GM21526 (cell line): ENCODE measurements around the gene PTPRN2.

Experiments
- ATAC-seq: cut with Tn5 transposase; IDR thresholded peaks from one replicate; pipeline ENCODE4 v1.9.1; 2021; ENCODE audit warnings: moderate library complexity; ENCODE audit not compliant: unreplicated experiment, low FRiP score

PTPRN2 gene

GRCh38 chr7:157656195-157656769 is 931.3 kb downstream of the PTPRN2 start:
- ATAC-seq, result no peak

DNA sequence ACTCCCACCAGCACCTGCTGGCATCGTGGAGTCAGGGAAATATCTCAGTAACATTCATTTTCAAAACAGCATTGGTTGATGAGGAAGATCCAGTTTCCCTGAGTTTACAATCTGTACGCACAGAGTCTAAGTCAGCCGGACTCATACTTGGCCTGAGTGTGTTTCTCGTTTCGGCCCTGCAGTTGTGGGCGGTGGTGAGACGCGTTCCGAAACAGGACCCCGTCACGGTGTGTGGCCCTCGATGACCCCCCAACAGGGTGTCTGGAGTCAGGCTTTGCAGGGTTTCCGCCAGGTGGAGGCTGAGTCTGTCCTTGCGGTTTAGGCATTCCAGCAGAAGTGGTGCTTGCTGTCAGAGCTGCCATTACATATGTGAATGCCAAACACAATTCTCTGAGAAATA is 933.3 kb downstream of the PTPRN2 start:
- ATAC-seq, result no peak

GRCh38 chr7:157653827-157654207 is 933.8 kb downstream of the PTPRN2 start:
- no peak for ATAC-seq

DNA sequence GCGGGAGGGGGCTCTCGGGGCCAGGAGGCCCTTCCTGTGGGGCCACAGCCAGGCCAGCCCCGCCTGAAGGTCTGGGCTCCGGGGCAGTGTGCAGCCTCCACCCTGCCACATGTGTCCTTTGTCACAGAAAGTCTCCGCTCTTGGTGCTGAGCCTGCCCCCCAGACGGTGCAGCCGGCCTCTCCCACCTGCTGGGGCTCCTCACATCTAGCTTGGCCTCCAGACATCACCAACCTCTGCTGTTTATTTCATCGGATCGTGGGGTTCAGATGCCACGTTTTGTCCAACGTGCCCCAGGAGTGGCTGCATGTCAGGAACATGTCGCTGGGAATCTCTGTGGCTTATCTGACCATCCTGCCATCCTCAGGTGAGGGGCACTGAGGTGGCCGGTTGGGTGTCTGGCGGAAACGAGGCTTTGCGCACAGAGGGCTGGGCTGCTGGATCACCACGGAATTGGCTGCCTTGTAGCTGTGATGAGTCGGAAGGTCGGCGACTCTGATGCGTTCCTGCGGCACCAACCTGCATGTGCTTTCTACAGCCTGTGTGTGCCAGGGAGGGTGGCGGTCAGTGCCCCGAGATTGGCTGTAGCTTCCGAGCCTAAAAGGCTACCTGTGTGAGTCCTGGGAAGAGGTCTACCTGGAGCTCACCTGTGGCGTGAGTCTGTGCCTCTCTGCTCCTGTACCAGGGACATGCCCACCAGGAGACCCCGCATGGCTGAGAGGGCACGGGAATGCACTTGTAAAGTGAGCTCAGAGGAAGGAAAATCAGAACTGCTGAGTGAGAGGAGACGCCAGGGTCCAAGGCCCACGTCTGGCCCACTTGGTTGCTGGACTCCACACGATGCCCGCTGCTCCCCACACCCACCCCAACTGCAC is 934.4 kb downstream of the PTPRN2 start:
- no peak for ATAC-seq

- no peak for ATAC-seq
These were observed 935.3 kb downstream of the PTPRN2 start for GRCh38 chr7:157652161-157652953.

GRCh38 chr7:157651366-157652160 is 936.1 kb downstream of the PTPRN2 start:
- no peak for ATAC-seq

DNA sequence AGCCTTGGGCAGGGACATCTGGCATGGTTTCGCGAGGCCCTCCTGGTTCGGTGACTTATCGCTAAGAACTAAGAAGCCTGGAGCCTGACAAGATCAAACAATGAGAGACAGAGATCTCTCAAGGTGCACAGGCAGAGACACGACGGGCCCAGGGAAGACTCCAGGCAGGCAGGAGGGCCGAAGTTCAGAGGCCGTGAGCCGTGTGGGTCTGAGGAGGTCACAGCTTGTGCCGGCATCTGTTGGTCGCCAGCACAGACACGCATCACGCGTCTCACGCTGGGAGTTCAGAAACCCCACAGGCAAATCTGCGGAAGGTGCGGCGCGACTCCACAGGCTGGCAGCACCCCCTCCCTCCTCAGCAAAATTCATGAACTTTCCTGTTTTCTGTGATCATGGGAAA is 936.8 kb downstream of the PTPRN2 start:
- no peak for ATAC-seq

DNA sequence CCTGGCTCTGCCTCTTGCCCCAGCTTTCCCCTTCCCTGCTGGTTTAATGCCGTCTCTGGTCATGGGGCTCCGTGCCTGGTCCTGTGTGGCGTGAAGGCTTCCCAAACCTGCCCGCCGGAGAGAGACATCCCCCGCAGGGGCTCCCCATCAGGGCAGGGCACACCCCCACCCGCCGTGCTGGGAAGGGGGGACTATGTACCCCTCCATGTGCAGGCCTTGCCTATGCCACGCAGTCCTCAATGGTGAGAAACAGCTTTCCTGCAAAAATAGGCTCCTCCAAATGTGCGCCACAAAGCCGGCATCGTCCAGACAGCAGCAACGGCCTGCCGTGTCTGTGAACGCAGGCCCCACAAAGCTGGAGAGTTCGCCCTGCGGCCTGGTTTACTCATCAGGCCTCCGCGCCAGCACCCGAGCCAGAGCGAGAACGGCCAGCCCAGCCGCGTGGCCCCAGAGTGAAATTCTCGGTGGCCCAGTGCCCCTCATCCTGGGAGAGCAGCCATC is 937.4 kb downstream of the PTPRN2 start:
- no peak for ATAC-seq

- ATAC-seq, result no peak
These were observed 941.1 kb downstream of the PTPRN2 start for GRCh38 chr7:157646551-157646950.

- no peak for ATAC-seq
These were observed 942.1 kb downstream of the PTPRN2 start for GRCh38 chr7:157645539-157645938.

DNA sequence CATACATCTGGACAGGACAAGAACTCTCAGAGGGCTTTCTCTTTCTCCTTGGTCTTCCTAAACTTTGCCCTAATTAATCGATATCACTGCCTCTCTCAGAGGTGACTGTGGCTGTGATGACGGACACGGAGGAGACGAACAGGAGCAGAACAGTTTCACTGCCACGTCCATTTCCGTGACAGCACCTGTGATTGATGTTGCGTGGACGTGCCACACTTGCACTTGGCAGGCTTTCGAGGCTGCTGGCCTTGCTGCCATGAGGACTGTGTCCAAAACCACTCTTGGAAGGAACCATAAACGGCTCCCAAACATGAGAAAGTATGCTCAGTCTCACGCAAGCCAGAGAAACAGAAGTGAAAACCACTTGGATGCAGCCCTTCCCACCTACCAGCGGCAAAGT is 942.7 kb downstream of the PTPRN2 start:
- ATAC-seq, result no peak

DNA sequence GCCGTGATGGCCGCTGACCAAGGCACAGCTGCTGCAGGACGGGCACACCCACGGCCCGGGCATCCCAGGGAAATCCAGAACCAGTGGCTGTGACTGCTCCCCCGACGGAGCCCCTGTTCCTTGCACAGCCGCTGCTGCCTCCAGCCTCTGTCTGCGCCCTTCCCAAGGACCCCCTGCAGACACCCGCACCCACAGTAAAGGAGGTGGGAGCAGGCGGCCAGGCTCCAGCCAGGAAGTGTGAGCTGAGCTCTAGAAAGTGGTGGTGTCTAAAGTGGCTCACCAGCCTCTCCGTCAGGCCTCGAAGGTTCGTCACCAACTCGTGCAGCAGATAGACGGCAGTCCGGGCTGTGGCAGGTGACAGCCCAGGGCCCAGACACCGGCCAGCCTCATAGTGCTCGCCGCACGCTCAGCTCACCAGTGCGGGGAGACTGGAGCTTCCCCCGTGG is 944.1 kb downstream of the PTPRN2 start:
- no peak for ATAC-seq

- no peak for ATAC-seq
These were observed 945.8 kb downstream of the PTPRN2 start for GRCh38 chr7:157641866-157642265.

DNA sequence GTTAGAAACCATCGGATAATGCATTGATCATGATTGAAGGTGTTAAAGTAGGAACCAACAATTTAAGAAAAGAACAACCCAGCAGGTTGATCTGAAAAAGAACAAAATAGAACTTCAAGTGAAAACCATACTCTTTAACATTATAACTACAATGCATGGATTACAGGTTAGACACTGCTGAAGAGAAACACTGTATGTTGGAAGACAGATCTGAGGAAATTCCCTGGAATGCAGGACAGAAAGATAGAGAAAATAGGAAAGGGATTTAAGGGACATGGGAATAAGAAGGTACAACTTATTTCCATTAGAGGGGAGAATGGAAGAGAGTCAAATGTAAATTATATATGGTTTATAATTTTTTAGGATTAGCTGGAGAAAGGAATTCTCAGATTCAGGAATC is 947.5 kb downstream of the PTPRN2 start:
- no peak for ATAC-seq

- ATAC-seq, result no peak
These were observed 949.1 kb downstream of the PTPRN2 start for GRCh38 chr7:157638563-157638962.

GRCh38 chr7:157637216-157637949 is 950.2 kb downstream of the PTPRN2 start:
- no peak for ATAC-seq

DNA sequence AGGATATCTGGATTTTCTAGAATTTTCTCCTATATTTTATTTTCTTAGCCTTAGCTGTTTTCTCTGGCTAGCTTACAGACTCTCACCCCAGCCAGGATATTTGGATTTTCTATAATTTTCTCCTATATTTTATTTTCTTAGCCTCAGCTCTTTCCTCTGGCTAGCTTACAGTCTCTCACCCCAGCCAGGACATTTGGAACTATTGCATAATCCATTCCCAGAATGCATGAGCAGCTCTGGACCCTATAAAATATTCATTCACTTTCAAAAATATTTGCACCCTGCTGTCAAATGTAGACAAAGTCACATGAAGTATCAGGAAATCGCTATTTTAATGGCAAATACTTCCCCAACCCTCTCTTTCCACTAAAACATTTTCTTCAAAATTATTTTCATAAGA is 952.0 kb downstream of the PTPRN2 start:
- no peak for ATAC-seq

GRCh38 chr7:157635148-157635500 is 952.5 kb downstream of the PTPRN2 start:
- no peak for ATAC-seq

DNA sequence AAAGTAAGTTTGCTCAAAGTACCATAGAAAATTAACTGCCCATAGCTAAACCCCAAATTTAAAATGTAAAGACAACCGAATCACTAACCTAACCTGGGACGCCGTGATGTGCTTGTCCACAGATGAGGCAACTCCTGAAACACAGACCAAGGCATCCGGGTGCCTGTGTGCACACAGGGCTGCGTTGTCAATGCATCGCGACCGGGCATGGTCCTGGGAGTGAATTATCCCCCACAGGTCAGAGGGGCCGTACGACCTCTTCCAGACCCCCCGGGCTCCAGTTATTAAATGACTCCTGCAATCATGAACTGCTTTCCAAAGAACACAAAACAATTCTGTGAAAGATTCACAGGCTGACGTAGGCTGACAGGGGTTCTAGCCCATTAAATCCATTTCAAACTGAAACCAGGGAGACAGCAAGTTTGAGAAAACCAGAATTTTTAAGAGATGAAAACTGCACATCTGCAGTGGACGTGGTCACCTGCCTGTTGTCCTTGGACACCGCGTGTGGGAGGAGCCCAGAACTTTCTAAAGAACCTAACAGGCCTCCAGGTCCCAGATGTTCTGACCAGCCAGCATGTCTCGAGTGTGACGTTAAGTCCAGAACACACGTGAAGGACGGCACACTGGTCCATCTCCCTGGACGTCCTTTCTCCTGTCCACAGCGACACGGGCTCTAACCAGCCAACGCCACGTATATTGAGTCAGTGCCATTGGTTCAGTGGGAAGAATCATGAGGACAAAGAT is 953.0 kb downstream of the PTPRN2 start:
- ATAC-seq, result no peak
